Measurements from ENCODE around the gene NSMF.
A peak's percentile ranks its signal among the peaks of the same experiment; 100 is the strongest.
"Not testable (repeated sequence)": the region's sequence is repeated elsewhere in the genome, so short reads cannot be mapped to it uniquely, and the experiment has no call there.

Gene NSMF

GRCh38 chr9:137422604-137423513 is 36.3 kb downstream of the NSMF start, which contains the start of the genes EXD3 and NOXA1:
TSS of gene EXD3 (minus strand) at chr9:137423162. CDS start at chr9:137395357, 27,805 bp downstream.
TSS of gene NOXA1 (plus strand) at chr9:137423393. CDS start at chr9:137423530, 137 bp downstream.
- ATAC-seq (ENCODE audit: low read depth) (peak; percentile 93), DNase-seq (ENCODE audit: low spot score in 2 of 2) (peak; percentile 97 to 98)
- no peaks in the 10 kb centered on the region for H3K27me3 Mint-ChIP-seq
- H3K4me3 Mint-ChIP-seq = peak within 1 kb of the TSS; percentile 79
- peaks cover 6% of the 10 kb centered on the region for H3K4me1 Mint-ChIP-seq
- H3K9me3 Mint-ChIP-seq = no peaks in the 10 kb centered on the region
- H3K36me3 Mint-ChIP-seq = no peaks in the 10 kb centered on the region
- peak within 1 kb of the TSS; percentile 74 for H3K27ac Mint-ChIP-seq

- Mint-ChIP-seq H3K36me3 (no peaks in the 10 kb centered on the region), H3K27ac (no peak overlapping the region), H3K4me1 (peaks cover 6% of the 10 kb centered on the region), H3K9me3 (no peaks in the 10 kb centered on the region), H3K4me3 (peak overlapping the region; percentile 79), H3K27me3 (no peaks in the 10 kb centered on the region)
- DNase-seq (ENCODE audit: low spot score in 2 of 2) = no peak
- no peak for ATAC-seq (ENCODE audit: low read depth)
These were observed 37.1 kb downstream of the NSMF start for GRCh38 chr9:137421838-137422603.

- H3K4me3 Mint-ChIP-seq = peak overlapping the region; percentile 57
- H3K4me1 Mint-ChIP-seq = peaks cover 8% of the 10 kb centered on the region
- H3K27me3 Mint-ChIP-seq = no peaks in the 10 kb centered on the region
- H3K9me3 Mint-ChIP-seq = no peaks in the 10 kb centered on the region
- no peak for DNase-seq (ENCODE audit: low spot score in 2 of 2)
- H3K36me3 Mint-ChIP-seq = no peaks in the 10 kb centered on the region
- no peak for ATAC-seq (ENCODE audit: low read depth)
- H3K27ac Mint-ChIP-seq = no peak overlapping the region
These were observed 41.7 kb downstream of the NSMF start for GRCh38 chr9:137417161-137418021.

- no peak overlapping the region for H3K27ac Mint-ChIP-seq
- H3K36me3 Mint-ChIP-seq = no peaks in the 10 kb centered on the region
- no peaks in the 10 kb centered on the region for H3K27me3 Mint-ChIP-seq
- no peak overlapping the region for H3K4me3 Mint-ChIP-seq
- no peak for ATAC-seq (ENCODE audit: low read depth)
- no peak for DNase-seq (ENCODE audit: low spot score in 2 of 2)
- H3K4me1 Mint-ChIP-seq = peaks cover 8% of the 10 kb centered on the region
- no peaks in the 10 kb centered on the region for H3K9me3 Mint-ChIP-seq
These were observed 42.5 kb downstream of the NSMF start for GRCh38 chr9:137416563-137417151.

GRCh38 chr9:137416006-137416562 is 43.0 kb downstream of the NSMF start:
- no peaks in the 10 kb centered on the region for H3K9me3 Mint-ChIP-seq
- ATAC-seq (ENCODE audit: low read depth) (no peak), DNase-seq (ENCODE audit: low spot score in 2 of 2) (no peak)
- H3K36me3 Mint-ChIP-seq = no peaks in the 10 kb centered on the region
- no peak overlapping the region for H3K27ac Mint-ChIP-seq
- no peak overlapping the region for H3K4me3 Mint-ChIP-seq
- no peaks in the 10 kb centered on the region for H3K27me3 Mint-ChIP-seq
- H3K4me1 Mint-ChIP-seq = peaks cover 8% of the 10 kb centered on the region

- no peak overlapping the region for H3K4me3 Mint-ChIP-seq
- DNase-seq (ENCODE audit: low spot score in 2 of 2) (no peak), ATAC-seq (ENCODE audit: low read depth) (no peak)
- no peaks in the 10 kb centered on the region for H3K36me3 Mint-ChIP-seq
- H3K4me1 Mint-ChIP-seq = peaks cover 8% of the 10 kb centered on the region
- H3K9me3 Mint-ChIP-seq = no peaks in the 10 kb centered on the region
- H3K27ac Mint-ChIP-seq = no peak overlapping the region
- no peaks in the 10 kb centered on the region for H3K27me3 Mint-ChIP-seq
These were observed 43.7 kb downstream of the NSMF start for GRCh38 chr9:137415451-137415850.

GRCh38 chr9:137412431-137412830 is 46.7 kb downstream of the NSMF start:
- Mint-ChIP-seq H3K36me3 (peaks cover 3% of the 10 kb centered on the region), H3K9me3 (no peaks in the 10 kb centered on the region), H3K27ac (no peak overlapping the region), H3K4me3 (no peak overlapping the region), H3K4me1 (peaks cover 12% of the 10 kb centered on the region), H3K27me3 (peaks cover 4% of the 10 kb centered on the region)
- DNase-seq (ENCODE audit: low spot score in 2 of 2) (no peak), ATAC-seq (ENCODE audit: low read depth) (no peak)

GRCh38 chr9:137411645-137412380 is 47.3 kb downstream of the NSMF start:
- Mint-ChIP-seq H3K4me3 (peak overlapping the region; percentile 21), H3K27me3 (peaks cover 4% of the 10 kb centered on the region), H3K36me3 (peaks cover 3% of the 10 kb centered on the region), H3K9me3 (no peaks in the 10 kb centered on the region), H3K27ac (no peak overlapping the region), H3K4me1 (peaks cover 12% of the 10 kb centered on the region)
- ATAC-seq (ENCODE audit: low read depth) (peak; percentile 25), DNase-seq (ENCODE audit: low spot score in 2 of 2) (no peak)

GRCh38 chr9:137411260-137411644 is 47.9 kb downstream of the NSMF start:
- H3K4me1 Mint-ChIP-seq = peaks cover 12% of the 10 kb centered on the region
- H3K27me3 Mint-ChIP-seq = peaks cover 4% of the 10 kb centered on the region
- no peak for DNase-seq (ENCODE audit: low spot score in 2 of 2)
- H3K27ac Mint-ChIP-seq = no peak overlapping the region
- H3K4me3 Mint-ChIP-seq = no peak overlapping the region
- ATAC-seq (ENCODE audit: low read depth) = no peak
- peaks cover 3% of the 10 kb centered on the region for H3K36me3 Mint-ChIP-seq
- H3K9me3 Mint-ChIP-seq = no peaks in the 10 kb centered on the region

GRCh38 chr9:137410891-137411249 is 48.3 kb downstream of the NSMF start:
- H3K4me1 Mint-ChIP-seq = peaks cover 12% of the 10 kb centered on the region
- no peak overlapping the region for H3K27ac Mint-ChIP-seq
- peaks cover 4% of the 10 kb centered on the region for H3K27me3 Mint-ChIP-seq
- peaks cover 3% of the 10 kb centered on the region for H3K36me3 Mint-ChIP-seq
- no peak overlapping the region for H3K4me3 Mint-ChIP-seq
- DNase-seq (ENCODE audit: low spot score in 2 of 2) (no peak), ATAC-seq (ENCODE audit: low read depth) (no peak)
- H3K9me3 Mint-ChIP-seq = no peaks in the 10 kb centered on the region

GRCh38 chr9:137410236-137410890 is 48.8 kb downstream of the NSMF start:
- DNase-seq (ENCODE audit: low spot score in 2 of 2); H3K4me3 Mint-ChIP-seq: not testable (repeated sequence)

GRCh38 chr9:137409515-137409914 is 49.6 kb downstream of the NSMF start:
- Mint-ChIP-seq H3K27ac (no peak overlapping the region), H3K36me3 (peaks cover 3% of the 10 kb centered on the region), H3K4me1 (peaks cover 12% of the 10 kb centered on the region), H3K9me3 (no peaks in the 10 kb centered on the region), H3K4me3 (no peak overlapping the region), H3K27me3 (peaks cover 4% of the 10 kb centered on the region)
- DNase-seq (ENCODE audit: low spot score in 2 of 2) (no peak), ATAC-seq (ENCODE audit: low read depth) (no peak)

More at GRCh38 chr9:137410236-137410890, 48.8 kb downstream of the NSMF start:
- ATAC-seq (ENCODE audit: low read depth); H3K27ac Mint-ChIP-seq; H3K9me3 Mint-ChIP-seq; H3K27me3 Mint-ChIP-seq; H3K36me3 Mint-ChIP-seq: not testable (repeated sequence)
- peaks cover 12% of the 10 kb centered on the region for H3K4me1 Mint-ChIP-seq

Data from memory B cell (primary cell).